Activated gamma-delta T cell treated with Interleukin-2 at 50 U/mL for 16 hours (primary cell): ENCODE measurements around the gene EEFSEC.

ENCODE experiments used
- DNase-seq: peaks from one replicate; pipeline ENCODE4 v3.0.0-alpha.2; 2020

The EEFSEC gene

GRCh38 chr3:128296469-128297251 lies 143.4 kb downstream of the EEFSEC start:
- DNase-seq, result no peak

GRCh38 chr3:128297401-128298138 lies 144.3 kb downstream of the EEFSEC start:
- DNase-seq, result no peak

- DNase-seq, result no peak
These were observed 148.1 kb downstream of the EEFSEC start for GRCh38 chr3:128301186-128302023.

DNA sequence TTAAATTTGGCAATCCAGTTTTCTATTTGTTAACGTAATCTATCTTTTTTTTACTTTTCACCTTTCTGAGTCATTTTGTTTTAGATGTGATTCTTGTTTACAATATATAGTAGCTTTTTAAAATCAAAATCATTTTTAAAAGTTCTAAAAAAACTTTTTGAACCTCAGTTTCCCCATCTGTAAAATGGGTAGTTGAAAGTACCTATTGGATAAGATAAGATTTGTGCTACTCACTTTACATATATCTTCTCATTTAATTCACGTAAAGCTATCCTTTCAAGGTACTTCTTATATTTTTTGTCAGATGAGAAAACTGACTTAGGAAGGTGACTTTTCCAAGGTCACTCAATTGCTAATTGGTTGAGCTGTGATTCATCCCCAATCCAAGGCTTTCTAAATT lies 153.2 kb downstream of the EEFSEC start:
- DNase-seq, result no peak

DNA sequence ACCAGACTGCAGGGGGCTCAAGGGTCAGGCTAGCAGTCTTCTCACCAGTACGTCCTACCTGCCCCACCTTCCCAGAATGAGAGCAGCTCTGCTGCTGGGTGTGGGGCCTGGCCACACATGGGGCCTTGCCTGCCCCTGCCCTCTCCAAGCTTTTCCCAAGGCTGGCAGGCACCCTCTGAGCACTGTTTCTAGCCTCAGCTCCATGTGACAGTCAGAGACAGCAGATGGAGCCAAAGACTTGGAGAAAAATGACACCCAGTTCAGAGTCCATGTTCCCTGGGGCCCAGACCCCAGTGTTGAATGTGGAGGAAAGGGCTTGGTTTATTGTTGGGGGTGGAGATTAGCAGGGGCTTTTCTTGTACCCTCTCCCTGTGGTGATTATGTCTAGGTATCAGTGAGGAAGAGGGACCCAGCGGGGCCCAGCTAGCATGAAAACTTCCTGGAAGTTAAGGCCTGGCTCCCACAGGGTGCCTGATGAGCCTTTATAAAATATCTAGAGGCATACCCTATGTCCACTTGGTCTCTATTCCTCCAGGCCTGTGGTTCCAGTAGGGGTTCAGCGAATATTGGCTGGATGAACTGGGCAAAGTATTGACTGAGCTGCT lies 153.8 kb downstream of the EEFSEC start:
- DNase-seq, result no peak

DNA sequence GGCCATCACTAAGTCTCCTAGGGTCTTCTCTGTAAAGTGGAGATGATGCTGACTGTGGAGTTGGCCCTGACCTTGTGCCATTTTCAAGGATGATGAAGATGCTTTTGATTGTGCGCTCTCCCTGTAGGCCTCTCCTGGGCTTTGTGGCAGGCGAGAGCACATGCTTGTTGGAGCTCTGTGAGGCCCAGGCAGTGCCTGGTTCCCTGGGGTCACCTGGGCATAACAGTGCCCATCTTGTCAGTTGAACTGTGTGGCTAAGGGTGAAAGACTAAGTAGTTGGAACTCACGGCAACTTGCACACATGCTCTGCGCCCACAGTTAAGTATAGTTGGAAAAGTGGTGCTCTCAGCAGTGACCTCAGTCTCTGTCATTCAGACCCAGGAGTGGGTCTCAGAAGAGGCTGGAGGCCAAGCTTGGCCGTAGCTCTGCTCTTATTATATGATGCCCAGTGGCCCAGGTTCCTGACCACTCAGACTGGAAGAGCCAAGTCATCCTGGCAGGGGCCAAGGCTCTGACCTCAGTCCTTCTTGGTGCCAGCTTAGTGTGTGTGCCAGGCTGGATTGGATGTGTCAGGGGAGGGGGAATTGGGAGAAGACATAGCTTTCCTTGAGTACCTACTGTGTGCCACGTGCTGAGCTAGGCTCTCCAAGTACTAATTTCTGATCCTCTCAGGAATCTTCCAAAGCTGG lies 154.6 kb downstream of the EEFSEC start:
- DNase-seq, result no peak

GRCh38 chr3:128309026-128309425 lies 155.7 kb downstream of the EEFSEC start:
- DNase-seq, result no peak

DNA sequence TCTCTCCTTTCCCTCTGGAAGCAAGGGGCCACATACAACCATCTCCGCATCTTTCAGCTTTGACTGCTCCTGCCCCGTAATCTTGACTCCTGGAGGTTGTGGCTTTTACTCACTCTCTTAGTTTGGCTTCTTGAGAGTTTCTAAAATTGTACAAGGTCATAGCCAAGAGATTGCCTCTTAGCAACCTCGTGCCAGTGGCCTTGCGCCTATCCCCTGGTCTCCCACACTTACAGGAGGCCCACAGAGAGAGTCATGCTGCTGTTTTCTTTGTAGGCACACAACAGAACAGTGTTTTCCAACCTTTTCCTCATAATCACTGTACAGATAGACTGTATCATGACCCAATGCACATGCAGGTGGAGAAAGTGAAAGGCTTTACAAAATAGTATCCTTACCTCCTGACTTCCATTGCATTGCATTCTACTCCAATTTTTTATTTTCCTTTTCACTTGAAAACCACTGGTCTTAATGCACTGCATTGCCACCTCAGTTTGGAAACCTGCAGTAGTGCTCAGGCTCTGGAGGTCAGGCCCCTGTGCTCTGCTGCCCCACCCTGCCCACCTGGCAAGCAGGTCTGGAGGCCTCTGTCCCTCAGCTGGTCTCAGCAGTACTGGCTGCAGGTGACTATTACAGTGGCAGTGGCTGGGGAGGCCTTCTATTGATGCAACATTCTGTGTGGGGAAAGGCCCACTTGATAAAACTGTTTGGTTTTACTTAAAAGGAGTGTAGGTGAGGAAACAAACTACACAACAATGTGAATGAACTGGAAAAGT lies 157.2 kb downstream of the EEFSEC start:
- no peak for DNase-seq

GRCh38 chr3:128311441-128311844 lies 158.2 kb downstream of the EEFSEC start:
- DNase-seq, result no peak

DNA sequence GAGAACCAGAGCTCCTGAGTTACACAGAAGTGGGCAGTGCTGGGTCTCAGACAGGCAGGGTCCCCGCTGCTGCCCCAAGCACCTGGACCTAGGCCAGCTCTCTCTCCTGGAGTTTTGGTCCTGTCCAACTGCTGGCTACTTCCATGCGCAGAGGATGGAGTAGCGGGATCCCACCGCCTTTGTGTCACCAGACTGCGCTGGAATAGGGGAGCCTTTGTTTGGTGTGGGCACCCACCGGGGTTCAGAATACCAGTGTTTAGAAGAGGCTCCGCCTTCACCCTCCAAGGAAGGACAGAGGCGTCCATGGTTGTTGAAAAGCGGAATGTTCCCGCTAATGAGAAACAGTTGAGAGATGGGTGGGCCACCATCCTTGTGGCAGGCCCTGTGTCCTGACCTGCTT lies 159.0 kb downstream of the EEFSEC start:
- DNase-seq, result no peak

DNA sequence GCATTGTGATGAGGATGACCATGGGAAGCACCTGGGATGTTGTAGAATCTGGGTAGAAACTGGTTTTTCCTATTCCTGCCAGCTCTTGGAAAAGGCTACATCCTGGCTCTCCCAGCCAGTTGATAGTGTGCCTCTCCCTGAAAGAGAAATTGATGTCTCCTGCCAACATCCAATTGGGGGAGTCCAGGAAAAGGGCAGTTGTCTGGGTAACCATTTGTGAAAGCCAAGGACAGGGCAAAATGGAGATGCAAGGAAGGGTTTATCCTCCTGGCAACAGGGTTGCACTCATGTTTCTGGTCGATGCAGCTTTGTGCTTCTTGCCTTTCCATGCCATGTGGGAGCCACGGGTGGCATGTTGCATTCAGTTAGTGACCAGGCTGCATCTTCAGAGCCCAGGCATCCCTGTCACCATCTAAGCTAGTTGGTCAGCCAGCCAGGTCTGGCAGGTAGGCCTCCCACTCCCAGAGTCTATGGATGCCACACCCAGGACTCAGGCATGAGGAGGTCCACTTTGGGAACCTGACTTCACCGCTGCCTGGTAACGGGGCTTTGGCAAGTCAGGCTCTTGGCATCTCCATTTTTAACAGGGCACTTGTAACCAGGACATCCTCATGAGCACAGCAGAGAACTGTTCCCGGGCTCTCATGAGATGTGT lies 159.9 kb downstream of the EEFSEC start:
- no peak for DNase-seq

DNA sequence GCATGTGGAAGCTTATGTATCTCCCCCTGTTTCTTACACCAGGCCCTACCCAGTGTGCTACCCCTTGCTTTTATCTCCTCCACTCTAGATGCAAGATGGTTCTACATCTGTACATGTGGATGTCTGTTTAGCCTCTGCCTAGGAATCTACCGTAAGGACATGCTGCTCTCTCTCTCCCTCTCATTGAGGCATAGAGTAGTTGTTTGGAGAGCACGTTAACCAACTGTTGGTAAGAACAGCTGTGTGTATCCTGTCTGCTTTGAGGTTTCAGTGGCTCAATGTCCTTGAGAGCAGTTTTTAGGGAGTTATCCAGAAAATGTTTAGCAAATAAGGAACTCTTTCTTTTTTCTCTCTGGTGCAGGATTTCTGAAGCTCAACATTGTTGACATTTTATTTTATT lies 160.7 kb downstream of the EEFSEC start:
- no peak for DNase-seq

DNA sequence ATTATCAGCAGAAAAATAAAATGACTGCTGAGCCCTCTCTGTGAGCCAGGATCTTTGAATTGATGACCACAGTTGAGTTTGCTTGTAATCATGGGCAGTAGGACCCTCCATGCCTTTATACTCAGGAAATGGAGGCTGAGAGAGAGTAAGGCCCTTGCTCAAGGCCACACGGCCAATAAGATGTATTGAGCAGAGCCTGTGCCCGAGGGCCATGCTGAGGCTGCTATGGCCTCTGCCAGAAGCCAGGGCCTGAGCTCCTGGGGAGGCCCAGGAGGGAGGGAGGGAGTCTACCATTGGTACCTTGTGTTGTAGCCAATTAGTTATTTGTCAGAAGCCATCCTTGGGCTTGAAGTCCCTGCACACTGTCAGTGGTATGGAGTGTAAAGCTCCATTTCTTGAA lies 162.0 kb downstream of the EEFSEC start:
- no peak for DNase-seq

DNA sequence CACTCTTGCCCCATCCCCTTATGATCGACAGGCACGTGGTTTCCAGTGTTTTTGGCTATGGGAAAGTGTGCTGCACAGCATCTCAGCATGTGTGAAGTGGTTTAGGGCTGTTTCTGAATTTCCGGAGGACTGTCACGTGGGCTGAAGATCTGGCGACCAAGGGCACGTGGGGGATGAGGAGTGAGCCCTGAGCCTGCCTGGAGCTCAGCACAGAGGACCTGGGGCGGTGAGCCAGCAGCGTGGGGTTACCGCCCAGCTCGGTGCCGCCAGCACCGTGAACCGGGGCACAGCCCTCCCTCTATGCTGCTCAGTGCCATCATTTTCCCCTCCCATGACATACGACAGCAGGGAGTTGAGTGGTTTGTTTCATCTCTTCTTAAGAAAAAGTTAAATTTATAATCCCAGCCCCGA lies 163.2 kb downstream of the EEFSEC start:
- peak; percentile 51 for DNase-seq

- DNase-seq, result no peak
These were observed 163.9 kb downstream of the EEFSEC start for GRCh38 chr3:128317101-128317697.

DNA sequence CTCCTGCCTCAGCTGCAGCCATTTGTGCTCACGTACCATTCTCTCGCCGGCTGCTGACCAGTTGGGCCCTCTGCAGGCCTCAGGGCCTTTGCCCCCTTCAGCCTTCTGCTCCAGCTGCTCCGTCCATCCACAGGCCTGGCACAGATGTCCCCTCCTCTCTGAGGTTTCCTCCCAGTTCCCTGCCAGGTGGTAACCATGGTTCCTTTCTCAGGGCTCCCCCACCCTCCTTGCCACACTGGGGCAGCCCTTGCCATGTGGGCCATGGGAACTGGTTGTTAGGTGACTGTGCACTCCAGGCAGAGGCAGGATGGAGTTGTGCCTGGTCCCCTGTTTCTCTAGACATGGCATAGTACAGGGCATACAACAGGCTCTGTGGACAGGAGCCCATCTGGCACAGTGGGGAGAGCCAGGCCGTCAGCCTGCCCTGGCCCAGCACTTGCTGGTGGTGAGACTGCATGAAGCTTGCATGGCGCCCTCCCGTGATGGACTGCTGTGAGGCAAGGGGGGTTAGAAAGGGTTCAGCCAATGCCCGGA lies 164.5 kb downstream of the EEFSEC start:
- DNase-seq, result no peak

GRCh38 chr3:128318275-128318941 lies 165.1 kb downstream of the EEFSEC start:
- DNase-seq, result no peak

DNA sequence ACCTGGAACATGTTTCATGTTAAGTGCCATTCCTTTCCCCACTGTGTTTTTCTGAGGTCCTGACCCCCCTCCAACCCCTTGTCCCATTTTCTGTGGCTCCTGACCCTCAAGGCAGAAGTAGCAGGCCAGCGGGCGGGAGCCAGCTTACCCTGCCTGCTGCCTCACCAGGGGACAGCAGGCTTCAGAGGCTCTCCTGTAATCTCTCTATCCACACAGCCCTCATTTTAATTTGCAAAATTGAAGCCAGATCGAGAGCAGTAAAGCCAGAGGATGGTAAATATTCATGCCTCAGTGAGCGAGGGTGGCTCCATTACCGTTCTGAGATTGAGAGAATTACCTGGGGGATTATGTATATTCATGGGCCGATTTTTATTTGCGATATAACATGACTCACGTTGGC lies 165.8 kb downstream of the EEFSEC start:
- no peak for DNase-seq

DNA sequence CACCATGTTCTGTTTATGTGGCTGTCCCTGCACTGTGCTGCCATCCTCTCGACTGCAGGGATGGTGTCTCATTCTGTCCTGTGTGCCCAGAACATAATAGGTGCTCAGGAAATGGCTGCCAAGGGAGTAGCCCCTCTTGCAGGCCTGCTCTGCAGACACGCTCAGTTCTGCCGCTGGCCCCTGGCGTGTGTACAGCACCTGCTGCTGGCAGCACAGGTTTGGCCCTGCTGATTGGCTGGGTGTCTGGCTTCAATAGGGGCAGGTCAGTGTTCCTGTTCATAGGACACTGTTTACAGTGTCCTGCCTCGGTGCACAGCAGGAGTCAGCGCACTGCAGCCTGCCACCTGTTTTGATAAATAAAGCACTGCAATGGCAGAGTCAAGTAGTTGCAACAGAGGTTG lies 166.5 kb downstream of the EEFSEC start:
- no peak for DNase-seq
